Mononuclear cell (primary cell): ENCODE results near the gene DLG2. TPM values are rescaled to one million over a fixed set of nuclear protein-coding genes. Genes with fewer than 3 reads are reported as not detected.

Source experiments
- H3K27me3 ChIP-seq: 2 replicates; pipeline ENCODE4 v1.6.0; 2011; ENCODE audit warnings: low read length, control low read depth; ENCODE audit not compliant: insufficient read depth
- H3K4me1 ChIP-seq: 2 replicates; pipeline ENCODE4 v1.5.1; 2011; ENCODE audit warnings: mild to moderate bottlenecking, low read length, control low read depth; ENCODE audit not compliant: insufficient read depth
- H3K4me3 ChIP-seq: 2 replicates; pipeline ENCODE4 v1.5.1; 2011; ENCODE audit warnings: mild to moderate bottlenecking, low read length, moderate library complexity
- H3K9me3 ChIP-seq: 2 replicates; pipeline ENCODE4 v1.5.1; 2011; ENCODE audit warnings: low read depth, mild to moderate bottlenecking, control low read depth, low read length
- total RNA-seq: library from RNA; depleted of rRNA; stranded (reverse); fragments of >200 nt; gene quantifications from one replicate; pipeline ENCODE4 v1.2.3, GENCODE V29; 2012

The DLG2 gene
- total RNA-seq, 1 donor, result 1.6 TPM

GRCh38 chr11:85096939-85097338, 530.2 kb downstream of the DLG2 start:
- no peaks in the 10 kb centered on the region for H3K4me1 ChIP-seq
- H3K9me3 ChIP-seq, result no peaks in the 10 kb centered on the region
- H3K4me3 ChIP-seq, result no peak overlapping the region
- no peaks in the 10 kb centered on the region for H3K27me3 ChIP-seq

GRCh38 chr11:85095239-85095638, 531.9 kb downstream of the DLG2 start:
- Histone ChIP-seq H3K9me3 (no peaks in the 10 kb centered on the region), H3K4me1 (no peaks in the 10 kb centered on the region), H3K4me3 (no peak overlapping the region), H3K27me3 (no peaks in the 10 kb centered on the region)

- Histone ChIP-seq H3K4me3 (no peak overlapping the region), H3K9me3 (no peaks in the 10 kb centered on the region), H3K27me3 (no peaks in the 10 kb centered on the region), H3K4me1 (no peaks in the 10 kb centered on the region)
Measured at GRCh38 chr11:85094795-85095194, 532.3 kb downstream of the DLG2 start.

- Histone ChIP-seq H3K4me1 (no peaks in the 10 kb centered on the region), H3K27me3 (no peaks in the 10 kb centered on the region), H3K9me3 (no peaks in the 10 kb centered on the region), H3K4me3 (no peak overlapping the region)
Measured at GRCh38 chr11:85089654-85090053, 537.5 kb downstream of the DLG2 start.

- H3K9me3 ChIP-seq, result no peaks in the 10 kb centered on the region
- no peak overlapping the region for H3K4me3 ChIP-seq
- no peaks in the 10 kb centered on the region for H3K4me1 ChIP-seq
- no peaks in the 10 kb centered on the region for H3K27me3 ChIP-seq
Measured at GRCh38 chr11:85088286-85088685, 538.9 kb downstream of the DLG2 start.

GRCh38 chr11:85086504-85087284, 540.5 kb downstream of the DLG2 start:
- H3K9me3 ChIP-seq, result no peaks in the 10 kb centered on the region
- no peak overlapping the region for H3K4me3 ChIP-seq
- H3K4me1 ChIP-seq, result no peaks in the 10 kb centered on the region
- no peaks in the 10 kb centered on the region for H3K27me3 ChIP-seq

- H3K4me3 ChIP-seq, result no peak overlapping the region
- no peaks in the 10 kb centered on the region for H3K4me1 ChIP-seq
- H3K9me3 ChIP-seq, result peaks cover 5% of the 10 kb centered on the region
- no peaks in the 10 kb centered on the region for H3K27me3 ChIP-seq
Measured at GRCh38 chr11:85076535-85077330, 550.4 kb downstream of the DLG2 start.

- Histone ChIP-seq H3K27me3 (no peaks in the 10 kb centered on the region), H3K9me3 (peaks cover 6% of the 10 kb centered on the region), H3K4me1 (no peaks in the 10 kb centered on the region), H3K4me3 (no peak overlapping the region)
Measured at GRCh38 chr11:85062659-85063058, 564.5 kb downstream of the DLG2 start.

GRCh38 chr11:85052636-85053035, 574.5 kb downstream of the DLG2 start:
- no peaks in the 10 kb centered on the region for H3K4me1 ChIP-seq
- H3K9me3 ChIP-seq, result no peaks in the 10 kb centered on the region
- H3K4me3 ChIP-seq, result no peak overlapping the region
- no peaks in the 10 kb centered on the region for H3K27me3 ChIP-seq

GRCh38 chr11:85048801-85049200, 578.3 kb downstream of the DLG2 start:
- Histone ChIP-seq H3K9me3 (no peaks in the 10 kb centered on the region), H3K4me1 (no peaks in the 10 kb centered on the region), H3K27me3 (no peaks in the 10 kb centered on the region), H3K4me3 (no peak overlapping the region)

GRCh38 chr11:85045716-85046115, 581.4 kb downstream of the DLG2 start:
- Histone ChIP-seq H3K27me3 (no peaks in the 10 kb centered on the region), H3K4me3 (no peak overlapping the region), H3K4me1 (no peaks in the 10 kb centered on the region), H3K9me3 (no peaks in the 10 kb centered on the region)

GRCh38 chr11:85044911-85045310, 582.2 kb downstream of the DLG2 start:
- H3K4me3 ChIP-seq, result no peak overlapping the region
- no peaks in the 10 kb centered on the region for H3K27me3 ChIP-seq
- no peaks in the 10 kb centered on the region for H3K4me1 ChIP-seq
- no peaks in the 10 kb centered on the region for H3K9me3 ChIP-seq

- H3K27me3 ChIP-seq, result no peaks in the 10 kb centered on the region
- no peaks in the 10 kb centered on the region for H3K4me1 ChIP-seq
- no peak overlapping the region for H3K4me3 ChIP-seq
- no peaks in the 10 kb centered on the region for H3K9me3 ChIP-seq
Measured at GRCh38 chr11:85042361-85042760, 584.8 kb downstream of the DLG2 start.

- no peaks in the 10 kb centered on the region for H3K27me3 ChIP-seq
- no peak overlapping the region for H3K4me3 ChIP-seq
- H3K9me3 ChIP-seq, result no peaks in the 10 kb centered on the region
- H3K4me1 ChIP-seq, result no peaks in the 10 kb centered on the region
Measured at GRCh38 chr11:85040166-85040565, 587.0 kb downstream of the DLG2 start.

- Histone ChIP-seq H3K9me3 (no peaks in the 10 kb centered on the region), H3K27me3 (no peaks in the 10 kb centered on the region), H3K4me3 (no peak overlapping the region), H3K4me1 (no peaks in the 10 kb centered on the region)
Measured at GRCh38 chr11:85029964-85030363, 597.2 kb downstream of the DLG2 start.
